A549 (cell line): ENCODE results near the gene AGAP5.

ENCODE experiments used
- BHLHE40 ChIP-seq: IDR thresholded peaks from 2 replicates; pipeline ENCODE4 v1.6.1; 2012; ENCODE audit warnings: low read depth, low read length, inconsistent platforms
- CEBPB ChIP-seq, 2 experiments: fragments of >200 bp in 1 of 2; sonication (Bioruptor Twin) in 1 of 2; formaldehyde crosslinking in 1 of 2; IDR thresholded peaks; 2 replicates each; pipeline ENCODE4 v1.6.1; 2012 to 2016
- CTCF ChIP-seq: fragments of >200 bp; sonication (Bioruptor Twin); formaldehyde crosslinking; IDR thresholded peaks from 3 replicates; pipeline ENCODE4 v1.5.1; 2016
- HDAC2 ChIP-seq: fragments of 200-600 bp; sonication (generic); IDR thresholded peaks from 2 replicates; pipeline ENCODE4 v1.6.1; 2016
- MAX ChIP-seq: IDR thresholded peaks from 2 replicates; pipeline ENCODE4 v1.6.1; 2012
- REST ChIP-seq: fragments of 200-600 bp; sonication (generic); IDR thresholded peaks from 2 replicates; pipeline ENCODE4 v1.6.1; 2016; ENCODE audit warnings: antibody characterized with exemption, mild to moderate bottlenecking, moderate library complexity

- no peak for TF ChIP-seq BHLHE40
- no peak for TF ChIP-seq MAX
- no peak for TF ChIP-seq REST
- no peak for TF ChIP-seq HDAC2
- TF ChIP-seq CEBPB (IDR thresholded peaks at IDR 0.05): no peak
- no peak for TF ChIP-seq CTCF
Observed at GRCh38 chr10:73734796-73735305, 36.9 kb upstream of the AGAP5 start.
